ENCODE results near the gene TRPM3. TPM values are rescaled to one million over a fixed set of nuclear protein-coding genes. Genes with fewer than 3 reads are reported as not detected.

TRPM3 gene
- total and polyA plus RNA-seq, 9 of the 15 experiments (the other 6 are each of a cell fraction or from before 2014, with no cell fraction given) = 0.04 TPM; not detected in 8

DNA sequence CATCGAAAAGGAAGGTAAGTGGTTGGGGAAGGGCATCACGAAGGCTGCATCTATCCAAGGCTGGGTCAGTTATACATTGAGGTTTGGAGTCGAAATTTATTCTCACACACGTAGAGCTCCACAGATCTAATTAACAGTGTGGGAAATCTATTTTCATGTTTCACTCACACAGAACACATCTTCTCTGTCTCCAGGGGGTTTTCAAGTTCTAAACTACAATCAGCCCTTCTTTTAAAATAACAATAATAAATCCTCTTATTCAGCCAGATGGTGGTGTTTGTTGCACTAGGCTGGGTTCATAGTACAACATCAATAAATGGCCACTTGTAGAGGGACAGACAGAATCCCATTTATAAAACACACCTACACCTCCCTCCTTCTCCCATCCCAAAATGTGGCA is 532.4 kb downstream of the TRPM3 start:
- no peak for ATAC-seq
- no peaks in the 10 kb centered on the region for H3K36me3 ChIP-seq (ENCODE audit: control insufficient read depth, insufficient read depth, low read length)
- no peaks in the 10 kb centered on the region for H4K20me1 ChIP-seq (replicated peaks; ENCODE audit: control insufficient read depth, insufficient read depth, low read length)
- no TSS peak for BruUV-seq (replicated peaks)
- WGBS (ENCODE audit: insufficient coverage, low coverage, missing lambda C conversion rate) = 0% methylated on average over 4 of the region's 4 CpGs
- H2AFZ ChIP-seq (ENCODE audit: low read depth, low read length) = no peak overlapping the region
- no peak overlapping the region for H3K4me3 ChIP-seq
- TF ChIP-seq GABPA (tag; conservative IDR thresholded peaks at IDR 0.05; ENCODE audit: low read depth) = no peak
- TF ChIP-seq ARID4B (CRISPR knock-in tag; IDR thresholded peaks at IDR 0.05) = no peak
- no peak for TF ChIP-seq AFF4 (CRISPR knock-in tag; IDR thresholded peaks at IDR 0.05)
- TF ChIP-seq PKNOX1 (IDR thresholded peaks at IDR 0.05) = no peak
- no peak for TF ChIP-seq ZNF583 (CRISPR knock-in tag; IDR thresholded peaks at IDR 0.05)
- no peak for TF ChIP-seq ZNF239 (CRISPR knock-in tag; IDR thresholded peaks at IDR 0.05)
- no peaks in the 10 kb centered on the region for H3K9me3 ChIP-seq (replicated peaks; ENCODE audit: control insufficient read depth, insufficient read depth, low read depth, low read length)
- H3K79me2 ChIP-seq (ENCODE audit: control insufficient read depth, insufficient read depth, low read length) = no peaks in the 10 kb centered on the region
- peaks cover 0 to 21% of the 10 kb centered on the region in 2 experiments; a peak in 3 of 5 replicates for H3K27me3 ChIP-seq (ENCODE audit: control insufficient read depth in 2 of 2, insufficient read depth in 2 of 2, low read length in 2 of 2)
- CTCF ChIA-PET (ENCODE audit: low intra/inter-chr PET ratio) = no interaction called here
- in situ Hi-C loops (cut with MboI) = loop anchor here (25.0 kb wide), 1 partner anchor 627 kb away; no protein-coding TSS in a partner anchor
- no peak overlapping the region for H3K27ac ChIP-seq (ENCODE audit: extremely low read depth, low read depth, low read length)
- FAIRE-seq = no peak
- no peaks in the 10 kb centered on the region for H3K9me1 ChIP-seq (ENCODE audit: control insufficient read depth, insufficient read depth, low read length)
- intact Hi-C loops (cut with micrococcal nuclease) = no loop called here
- H3K4me2 ChIP-seq (ENCODE audit: insufficient read depth, low read length) = no peak overlapping the region
- no peak for DNase-seq (ENCODE audit: extremely low read depth in 1 of 4, low spot score in 3 of 4)
- no peak overlapping the region for H3K9ac ChIP-seq (ENCODE audit: insufficient read depth in 1 of 2, low read depth in 2 of 2, low read length in 2 of 2)
- POLR2A ChIA-PET = interaction anchor here (1.0 kb wide), 1 partner anchor 13 kb away, joined by 3 read pairs; no protein-coding TSS in a partner anchor
- no peaks in the 10 kb centered on the region for H3K4me1 ChIP-seq (replicated peaks in 1 of 2; ENCODE audit: control insufficient read depth in 2 of 2, insufficient read depth in 2 of 2, low read length in 2 of 2)

All from K562 (cell line).